H1 (cell line): ENCODE data around the gene LACTB. TPM values are rescaled to one million over a fixed set of nuclear protein-coding genes. Genes with fewer than 3 reads are reported as not detected.

Experiments used
- ASH2L ChIP-seq: fragments of 200-600, 300-600 bp; sonication (generic); IDR thresholded peaks from one replicate; pipeline ENCODE4 v1.7.1; 2017; ENCODE audit warnings: low read length
- CBX8 ChIP-seq: fragments of 300-800, 300-1000 bp; sonication (generic); IDR thresholded peaks from 2 replicates; pipeline ENCODE4 v1.7.1; 2016; ENCODE audit warnings: low read depth, low read length, borderline replicate concordance
- EZH2 ChIP-seq: fragments of 200-600 bp; sonication (generic); IDR thresholded peaks from 2 replicates; pipeline ENCODE4 v1.7.1; 2012; ENCODE audit warnings: low read depth, mild to moderate bottlenecking, moderate library complexity, low read length, inconsistent platforms; ENCODE audit not compliant: severe bottlenecking
- POLR2A ChIP-seq, 2 experiments: IDR thresholded peaks; 1 replicate in 1 of 2; 2 replicates in 1 of 2; pipeline ENCODE4 v1.6.1; 2011; ENCODE audit warnings: low read depth in 2 of 2, low read length in 2 of 2, mild to moderate bottlenecking in 2 of 2; ENCODE audit errors: control extremely low read depth in 1 of 2
- SAP30 ChIP-seq: fragments of 300-600 bp; sonication (generic); IDR thresholded peaks from 2 replicates; pipeline ENCODE4 v1.7.1; 2012; ENCODE audit warnings: low read length, moderate library complexity, mild to moderate bottlenecking, inconsistent platforms; ENCODE audit not compliant: insufficient read depth, insufficient replicate concordance
- SUZ12 ChIP-seq: fragments of 200-600 bp; sonication (generic); IDR thresholded peaks from 2 replicates; pipeline ENCODE4 v1.6.1; 2012; ENCODE audit warnings: mild to moderate bottlenecking, inconsistent platforms, low read length, moderate library complexity, mixed read lengths
- polyA plus RNA-seq, 7 experiments: library from polyadenylated mRNA; depleted of rRNA in 3 of 7; stranded (reverse) in 5 of 7; unstranded in 2 of 7; fragments of >200 nt in 5 of 7; fragments of 200-250 nt in 2 of 7; gene quantifications; 1 replicate in 5 of 7; 2 replicates in 1 of 7; 4 replicates in 1 of 7; pipeline versions ENCODE4 v1.2.1 to v1.2.3, GENCODE V29; 2011 to 2013; ENCODE audit warnings: missing spikeins in 2 of 7, mixed read lengths in 2 of 7
- total RNA-seq: library from RNA; stranded (reverse); fragmentation: NEBNext Ultra II Directional; extraction: Animal tissue kit (Norgen Biotek cat#: 25700); gene quantifications from 2 replicates; pipeline ENCODE4 v1.2.1, GENCODE V29; 2021
- TF ChIP-seq, protein P1 (sequence below): fragments of 300-600 bp; sonication (generic); IDR thresholded peaks from 2 replicates; pipeline ENCODE4 v1.7.1; 2012; ENCODE audit warnings: low read length, moderate library complexity, mild to moderate bottlenecking, inconsistent platforms; ENCODE audit not compliant: insufficient replicate concordance

LACTB gene
- total and polyA plus RNA-seq, 2 of the 8 experiments (the other 6 are each of a cell fraction or from before 2014, with no cell fraction given) = 5.8 to 14.9 TPM

- TF ChIP-seq, protein P1, sequence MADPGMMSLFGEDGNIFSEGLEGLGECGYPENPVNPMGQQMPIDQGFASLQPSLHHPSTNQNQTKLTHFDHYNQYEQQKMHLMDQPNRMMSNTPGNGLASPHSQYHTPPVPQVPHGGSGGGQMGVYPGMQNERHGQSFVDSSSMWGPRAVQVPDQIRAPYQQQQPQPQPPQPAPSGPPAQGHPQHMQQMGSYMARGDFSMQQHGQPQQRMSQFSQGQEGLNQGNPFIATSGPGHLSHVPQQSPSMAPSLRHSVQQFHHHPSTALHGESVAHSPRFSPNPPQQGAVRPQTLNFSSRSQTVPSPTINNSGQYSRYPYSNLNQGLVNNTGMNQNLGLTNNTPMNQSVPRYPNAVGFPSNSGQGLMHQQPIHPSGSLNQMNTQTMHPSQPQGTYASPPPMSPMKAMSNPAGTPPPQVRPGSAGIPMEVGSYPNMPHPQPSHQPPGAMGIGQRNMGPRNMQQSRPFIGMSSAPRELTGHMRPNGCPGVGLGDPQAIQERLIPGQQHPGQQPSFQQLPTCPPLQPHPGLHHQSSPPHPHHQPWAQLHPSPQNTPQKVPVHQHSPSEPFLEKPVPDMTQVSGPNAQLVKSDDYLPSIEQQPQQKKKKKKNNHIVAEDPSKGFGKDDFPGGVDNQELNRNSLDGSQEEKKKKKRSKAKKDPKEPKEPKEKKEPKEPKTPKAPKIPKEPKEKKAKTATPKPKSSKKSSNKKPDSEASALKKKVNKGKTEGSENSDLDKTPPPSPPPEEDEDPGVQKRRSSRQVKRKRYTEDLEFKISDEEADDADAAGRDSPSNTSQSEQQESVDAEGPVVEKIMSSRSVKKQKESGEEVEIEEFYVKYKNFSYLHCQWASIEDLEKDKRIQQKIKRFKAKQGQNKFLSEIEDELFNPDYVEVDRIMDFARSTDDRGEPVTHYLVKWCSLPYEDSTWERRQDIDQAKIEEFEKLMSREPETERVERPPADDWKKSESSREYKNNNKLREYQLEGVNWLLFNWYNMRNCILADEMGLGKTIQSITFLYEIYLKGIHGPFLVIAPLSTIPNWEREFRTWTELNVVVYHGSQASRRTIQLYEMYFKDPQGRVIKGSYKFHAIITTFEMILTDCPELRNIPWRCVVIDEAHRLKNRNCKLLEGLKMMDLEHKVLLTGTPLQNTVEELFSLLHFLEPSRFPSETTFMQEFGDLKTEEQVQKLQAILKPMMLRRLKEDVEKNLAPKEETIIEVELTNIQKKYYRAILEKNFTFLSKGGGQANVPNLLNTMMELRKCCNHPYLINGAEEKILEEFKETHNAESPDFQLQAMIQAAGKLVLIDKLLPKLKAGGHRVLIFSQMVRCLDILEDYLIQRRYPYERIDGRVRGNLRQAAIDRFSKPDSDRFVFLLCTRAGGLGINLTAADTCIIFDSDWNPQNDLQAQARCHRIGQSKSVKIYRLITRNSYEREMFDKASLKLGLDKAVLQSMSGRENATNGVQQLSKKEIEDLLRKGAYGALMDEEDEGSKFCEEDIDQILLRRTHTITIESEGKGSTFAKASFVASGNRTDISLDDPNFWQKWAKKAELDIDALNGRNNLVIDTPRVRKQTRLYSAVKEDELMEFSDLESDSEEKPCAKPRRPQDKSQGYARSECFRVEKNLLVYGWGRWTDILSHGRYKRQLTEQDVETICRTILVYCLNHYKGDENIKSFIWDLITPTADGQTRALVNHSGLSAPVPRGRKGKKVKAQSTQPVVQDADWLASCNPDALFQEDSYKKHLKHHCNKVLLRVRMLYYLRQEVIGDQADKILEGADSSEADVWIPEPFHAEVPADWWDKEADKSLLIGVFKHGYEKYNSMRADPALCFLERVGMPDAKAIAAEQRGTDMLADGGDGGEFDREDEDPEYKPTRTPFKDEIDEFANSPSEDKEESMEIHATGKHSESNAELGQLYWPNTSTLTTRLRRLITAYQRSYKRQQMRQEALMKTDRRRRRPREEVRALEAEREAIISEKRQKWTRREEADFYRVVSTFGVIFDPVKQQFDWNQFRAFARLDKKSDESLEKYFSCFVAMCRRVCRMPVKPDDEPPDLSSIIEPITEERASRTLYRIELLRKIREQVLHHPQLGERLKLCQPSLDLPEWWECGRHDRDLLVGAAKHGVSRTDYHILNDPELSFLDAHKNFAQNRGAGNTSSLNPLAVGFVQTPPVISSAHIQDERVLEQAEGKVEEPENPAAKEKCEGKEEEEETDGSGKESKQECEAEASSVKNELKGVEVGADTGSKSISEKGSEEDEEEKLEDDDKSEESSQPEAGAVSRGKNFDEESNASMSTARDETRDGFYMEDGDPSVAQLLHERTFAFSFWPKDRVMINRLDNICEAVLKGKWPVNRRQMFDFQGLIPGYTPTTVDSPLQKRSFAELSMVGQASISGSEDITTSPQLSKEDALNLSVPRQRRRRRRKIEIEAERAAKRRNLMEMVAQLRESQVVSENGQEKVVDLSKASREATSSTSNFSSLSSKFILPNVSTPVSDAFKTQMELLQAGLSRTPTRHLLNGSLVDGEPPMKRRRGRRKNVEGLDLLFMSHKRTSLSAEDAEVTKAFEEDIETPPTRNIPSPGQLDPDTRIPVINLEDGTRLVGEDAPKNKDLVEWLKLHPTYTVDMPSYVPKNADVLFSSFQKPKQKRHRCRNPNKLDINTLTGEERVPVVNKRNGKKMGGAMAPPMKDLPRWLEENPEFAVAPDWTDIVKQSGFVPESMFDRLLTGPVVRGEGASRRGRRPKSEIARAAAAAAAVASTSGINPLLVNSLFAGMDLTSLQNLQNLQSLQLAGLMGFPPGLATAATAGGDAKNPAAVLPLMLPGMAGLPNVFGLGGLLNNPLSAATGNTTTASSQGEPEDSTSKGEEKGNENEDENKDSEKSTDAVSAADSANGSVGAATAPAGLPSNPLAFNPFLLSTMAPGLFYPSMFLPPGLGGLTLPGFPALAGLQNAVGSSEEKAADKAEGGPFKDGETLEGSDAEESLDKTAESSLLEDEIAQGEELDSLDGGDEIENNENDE = no peak
- TF ChIP-seq SAP30 (no peak), ASH2L (no peak), SUZ12 (no peak), EZH2 (no peak), POLR2A (IDR thresholded peaks at IDR 0.05; ENCODE audit: control extremely low read depth in 1 of 2, low read depth in 2 of 2, low read length in 2 of 2) (no peak), CBX8 (no peak)
These were observed 33.0 kb upstream of the LACTB start (continued) for GRCh38 chr15:63088533-63089245.
